SU-DHL-6 (cell line): ENCODE results near the gene SGPL1.

Experiments
- CTCF ChIP-seq: fragments of 200-600 bp; sonication (generic); IDR thresholded peaks from one replicate; pipeline ENCODE4 v1.5.1; 2017; ENCODE audit warnings: antibody characterized with exemption, mild to moderate bottlenecking, low read length, moderate library complexity; ENCODE audit not compliant: insufficient read depth, poor library complexity, severe bottlenecking
- EZH2phosphoT487 ChIP-seq: fragments of 200-600 bp; sonication (generic), shearing (Covaris generic); conservative IDR thresholded peaks from 2 replicates; pipeline ENCODE4 v1.6.1; 2018; ENCODE audit warnings: mild to moderate bottlenecking, antibody characterized with exemption, low read length, moderate library complexity, mixed read lengths

GRCh38 chr10:70927189-70927943, 111.6 kb downstream of the SGPL1 start:
- TF ChIP-seq CTCF (no peak), EZH2phosphoT487 (no peak)
